Caco-2 (cell line): Measurements from ENCODE around the gene CNDP2. TPM values are rescaled to one million over a fixed set of nuclear protein-coding genes. Genes with fewer than 3 reads are reported as not detected.
A peak's percentile ranks its signal among the peaks of the same experiment; 100 is the strongest.

ENCODE experiments used
- BruUV-seq: library from RNA; stranded (reverse); fragments of 400-500 nt; replicated peaks from 2 replicates; lab custom pipeline; 2021; lab: Mats Ljungman, UMichigan
- CTCF ChIA-PET: fragments of 300-600 bp; sonication (Branson Sonifier 250); formaldehyde crosslinking; loops from one replicate; lab custom pipeline; 2022; ENCODE audit warnings: antibody characterized with exemption; lab: Charles Lee
- POLR2A ChIA-PET: fragments of 300-600 bp; sonication (Branson Sonifier 250); formaldehyde crosslinking; loops from one replicate; lab custom pipeline; 2022; ENCODE audit warnings: antibody characterized with exemption; lab: Charles Lee
- DNase-seq, 2 experiments: peaks; one replicate each; pipeline versions ENCODE4 v3.0.0 to v3.0.0-alpha.2; 2020 to 2022
- H3K27me3 ChIP-seq: replicated peaks from 2 replicates; pipeline ENCODE4 v1.6.0; 2011; ENCODE audit warnings: low read length; ENCODE audit not compliant: control insufficient read depth, insufficient read depth
- H3K36me3 ChIP-seq: 2 replicates; pipeline ENCODE4 v1.5.1; 2011; ENCODE audit warnings: low read length; ENCODE audit not compliant: control insufficient read depth, insufficient read depth
- H3K4me1 ChIP-seq: fragments of 250-450 bp; sonication (Bioruptor Pico); 2 replicates; pipeline ENCODE4 v1.5.1; 2020; ENCODE audit warnings: mild to moderate bottlenecking
- H3K4me3 ChIP-seq: 2 replicates; pipeline ENCODE4 v1.5.1; 2011; ENCODE audit warnings: low read depth, mild to moderate bottlenecking, control low read depth, low read length
- H3K9me3 ChIP-seq: fragments of 250-450 bp; sonication (Bioruptor Pico); 2 replicates; pipeline ENCODE4 v1.5.1; 2020; ENCODE audit warnings: mild to moderate bottlenecking, moderate library complexity
- H3K27ac Mint-ChIP-seq: one replicate; pipeline ENCODE4 v1.8.0; 2022; ENCODE audit warnings: mixed read lengths; ENCODE audit not compliant: unreplicated experiment
- H3K27me3 Mint-ChIP-seq: one replicate; pipeline ENCODE4 v1.8.0; 2022; ENCODE audit warnings: mixed read lengths; ENCODE audit not compliant: insufficient read depth, unreplicated experiment
- H3K36me3 Mint-ChIP-seq: one replicate; pipeline ENCODE4 v1.8.0; 2022; ENCODE audit warnings: mild to moderate bottlenecking, mixed read lengths; ENCODE audit not compliant: insufficient read depth, unreplicated experiment
- H3K4me1 Mint-ChIP-seq: one replicate; pipeline ENCODE4 v1.8.0; 2022; ENCODE audit warnings: low read depth, mixed read lengths; ENCODE audit not compliant: unreplicated experiment
- H3K4me3 Mint-ChIP-seq: one replicate; pipeline ENCODE4 v1.8.0; 2022; ENCODE audit warnings: mild to moderate bottlenecking, moderate library complexity, mixed read lengths; ENCODE audit not compliant: unreplicated experiment
- H3K9me3 Mint-ChIP-seq: one replicate; pipeline ENCODE4 v1.8.0; 2022; ENCODE audit warnings: mixed read lengths; ENCODE audit not compliant: unreplicated experiment
- intact Hi-C: fragments of 100-400 bp; cut with micrococcal nuclease; formaldehyde crosslinking; loops from one replicate; pipeline ENCODE4 v1.10.0; 2022; ENCODE audit not compliant: unreplicated experiment
- total RNA-seq: library from RNA; stranded (reverse); gene quantifications from 2 replicates; pipeline ENCODE4 v1.2.3, GENCODE V29; 2022
- TF ChIP-seq, protein P1 (sequence below), 2 experiments: fragments of 200-600 bp in 1 of 2; IDR thresholded peaks; 1 replicate in 1 of 2; 2 replicates in 1 of 2; pipeline versions ENCODE4 v1.5.1 to v1.8.0; 2011 to 2022; ENCODE audit warnings: antibody characterized with exemption in 1 of 2, control low read depth in 1 of 2, inconsistent platforms in 1 of 2, low read depth in 1 of 2, low read length in 1 of 2, mild to moderate bottlenecking in 1 of 2, moderate library complexity in 1 of 2; ENCODE audit not compliant: insufficient read depth in 1 of 2, severe bottlenecking in 1 of 2, unreplicated experiment in 1 of 2

CNDP2 gene
- total RNA-seq, 1 experiment from 2014 or later = 113 TPM

GRCh38 chr18:74478316-74478715, 17.8 kb upstream of the CNDP2 start:
- Mint-ChIP-seq H3K27me3 (no peaks in the 10 kb centered on the region), H3K9me3 (no peaks in the 10 kb centered on the region), H3K4me3 (no peak overlapping the region), H3K4me1 (peaks cover 6% of the 10 kb centered on the region), H3K27ac (no peak overlapping the region), H3K36me3 (no peaks in the 10 kb centered on the region)
- no peak overlapping the region for H3K4me3 ChIP-seq
- BruUV-seq = no TSS peak
- POLR2A ChIA-PET = no interaction called here
- DNase-seq = no peak
- no peaks in the 10 kb centered on the region for H3K9me3 ChIP-seq
- intact Hi-C loops = loop anchor here (5.0 kb wide), 1 partner anchor 126 kb away; no protein-coding TSS in a partner anchor
- peaks cover 8% of the 10 kb centered on the region; the same call in 1 of the 2 replicates for H3K4me1 ChIP-seq
- no peaks in the 10 kb centered on the region for H3K27me3 ChIP-seq
- TF ChIP-seq, protein P1, sequence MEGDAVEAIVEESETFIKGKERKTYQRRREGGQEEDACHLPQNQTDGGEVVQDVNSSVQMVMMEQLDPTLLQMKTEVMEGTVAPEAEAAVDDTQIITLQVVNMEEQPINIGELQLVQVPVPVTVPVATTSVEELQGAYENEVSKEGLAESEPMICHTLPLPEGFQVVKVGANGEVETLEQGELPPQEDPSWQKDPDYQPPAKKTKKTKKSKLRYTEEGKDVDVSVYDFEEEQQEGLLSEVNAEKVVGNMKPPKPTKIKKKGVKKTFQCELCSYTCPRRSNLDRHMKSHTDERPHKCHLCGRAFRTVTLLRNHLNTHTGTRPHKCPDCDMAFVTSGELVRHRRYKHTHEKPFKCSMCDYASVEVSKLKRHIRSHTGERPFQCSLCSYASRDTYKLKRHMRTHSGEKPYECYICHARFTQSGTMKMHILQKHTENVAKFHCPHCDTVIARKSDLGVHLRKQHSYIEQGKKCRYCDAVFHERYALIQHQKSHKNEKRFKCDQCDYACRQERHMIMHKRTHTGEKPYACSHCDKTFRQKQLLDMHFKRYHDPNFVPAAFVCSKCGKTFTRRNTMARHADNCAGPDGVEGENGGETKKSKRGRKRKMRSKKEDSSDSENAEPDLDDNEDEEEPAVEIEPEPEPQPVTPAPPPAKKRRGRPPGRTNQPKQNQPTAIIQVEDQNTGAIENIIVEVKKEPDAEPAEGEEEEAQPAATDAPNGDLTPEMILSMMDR (IDR thresholded peaks at IDR 0.05; ENCODE audit: insufficient read depth in 1 of 2, low read depth in 1 of 2, low read length in 1 of 2, severe bottlenecking in 1 of 2, unreplicated experiment in 1 of 2) = no peak
- no peaks in the 10 kb centered on the region for H3K36me3 ChIP-seq
- CTCF ChIA-PET = no interaction called here

- POLR2A ChIA-PET = no interaction called here
- intact Hi-C loops = loop anchor here (5.0 kb wide), 1 partner anchor 127 kb away; no protein-coding TSS in a partner anchor
- H3K36me3 Mint-ChIP-seq = no peaks in the 10 kb centered on the region
Measured at GRCh38 chr18:74478880-74479279, 17.3 kb upstream of the CNDP2 start.

DNA sequence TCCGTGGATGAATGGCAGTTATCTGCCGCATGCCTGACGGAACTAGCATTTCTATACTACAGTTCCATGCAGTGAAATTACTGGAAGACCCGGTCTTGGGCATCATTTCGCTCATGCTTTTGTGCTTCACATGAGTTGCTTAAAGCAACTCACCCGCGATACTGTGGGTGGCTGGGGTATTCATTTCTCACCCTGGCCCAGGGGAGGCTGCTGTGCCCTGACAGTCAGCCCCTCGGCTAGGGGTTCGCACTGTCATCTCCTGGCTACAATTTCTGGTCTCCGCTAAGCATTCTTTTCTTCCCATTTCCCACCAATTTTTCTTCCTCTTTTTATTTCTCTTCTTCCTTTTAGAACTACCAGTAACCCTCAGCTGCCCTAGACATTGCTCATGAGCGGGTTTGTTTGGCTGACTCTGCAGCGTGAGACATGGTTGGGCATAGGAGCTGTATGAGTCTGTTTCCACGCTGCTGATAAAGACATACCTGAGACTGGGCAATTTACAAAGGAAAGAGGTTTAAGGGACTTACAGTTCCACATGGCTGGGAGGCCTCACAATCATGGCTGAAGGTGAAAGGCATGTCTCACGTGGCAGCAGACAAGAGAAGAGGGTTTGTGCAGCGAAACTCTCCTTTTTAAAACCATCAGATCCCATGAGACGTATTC, 16.5 kb upstream of the CNDP2 start:
- intact Hi-C loops = loop anchor here (2.0 to 5.0 kb wide), 2 partner anchors 17 to 127 kb away; partner anchors contain the start of gene CNDP2
- H3K27me3 Mint-ChIP-seq = no peaks in the 10 kb centered on the region

More at GRCh38 chr18:74478880-74479279, 17.3 kb upstream of the CNDP2 start:
- CTCF ChIA-PET = no interaction called here
- H3K4me3 Mint-ChIP-seq = no peak overlapping the region
- no peak overlapping the region for H3K27ac Mint-ChIP-seq
- peaks cover 6% of the 10 kb centered on the region for H3K4me1 Mint-ChIP-seq
- Histone ChIP-seq H3K4me3 (no peak overlapping the region), H3K4me1 (peaks cover 8% of the 10 kb centered on the region; the same call in 1 of the 2 replicates), H3K36me3 (no peaks in the 10 kb centered on the region), H3K27me3 (no peaks in the 10 kb centered on the region), H3K9me3 (no peaks in the 10 kb centered on the region)
- DNase-seq = no peak
- no peaks in the 10 kb centered on the region for H3K27me3 Mint-ChIP-seq
- H3K9me3 Mint-ChIP-seq = no peaks in the 10 kb centered on the region
- no TSS peak for BruUV-seq
- TF ChIP-seq, protein P1 (IDR thresholded peaks at IDR 0.05; ENCODE audit: insufficient read depth in 1 of 2, low read depth in 1 of 2, low read length in 1 of 2, severe bottlenecking in 1 of 2, unreplicated experiment in 1 of 2) = no peak

More for the DNA sequence above, 16.5 kb upstream of the CNDP2 start:
- peaks cover 6% of the 10 kb centered on the region for H3K4me1 Mint-ChIP-seq
- H3K36me3 Mint-ChIP-seq = no peaks in the 10 kb centered on the region
- Histone ChIP-seq H3K9me3 (no peaks in the 10 kb centered on the region), H3K27me3 (no peaks in the 10 kb centered on the region), H3K4me3 (no peak overlapping the region), H3K36me3 (no peaks in the 10 kb centered on the region), H3K4me1 (peaks cover 8% of the 10 kb centered on the region; the same call in 1 of the 2 replicates)
- H3K27ac Mint-ChIP-seq = peak overlapping the region; percentile 48
- ChIA-PET POLR2A (no interaction called here), CTCF (no interaction called here)
- no peak for DNase-seq
- no peaks in the 10 kb centered on the region for H3K9me3 Mint-ChIP-seq
- TF ChIP-seq, protein P1 (IDR thresholded peaks at IDR 0.05; ENCODE audit: insufficient read depth in 1 of 2, low read depth in 1 of 2, low read length in 1 of 2, severe bottlenecking in 1 of 2, unreplicated experiment in 1 of 2) = no peak
- H3K4me3 Mint-ChIP-seq = no peak overlapping the region
- no TSS peak for BruUV-seq
